Measurements from ENCODE around the gene SCMH1.

The SCMH1 gene

DNA sequence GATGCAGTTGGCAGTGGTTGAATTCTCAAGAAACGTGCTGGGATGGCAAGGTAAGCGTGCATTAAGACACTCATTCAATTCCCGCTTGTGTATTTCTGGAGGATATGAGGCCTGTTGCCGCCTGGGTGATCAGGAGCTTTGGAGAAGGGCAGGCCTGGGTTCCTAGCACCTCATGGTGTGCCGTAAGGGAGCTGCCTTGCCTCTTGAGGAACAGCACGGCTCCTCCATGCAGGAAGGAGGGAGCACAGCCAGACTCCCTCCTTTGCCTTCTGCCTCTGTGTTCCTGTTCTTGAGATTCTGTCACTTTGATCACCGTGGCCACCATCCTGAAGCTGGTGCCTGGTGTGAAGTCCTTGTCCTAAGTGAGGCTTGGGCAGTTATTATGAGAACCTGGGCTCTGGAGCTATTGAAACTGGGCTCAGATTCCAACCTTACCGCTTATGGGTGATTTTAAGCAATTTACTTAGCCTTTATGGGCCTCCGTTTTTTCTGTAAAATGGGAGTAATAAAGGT lies 238.9 kb downstream of the SCMH1 start:
- no peak overlapping the region for H3K9ac ChIP-seq (ENCODE audit: low read length)
- H3K4me3 ChIP-seq (ENCODE audit: insufficient read depth, low read length, poor library complexity, severe bottlenecking), result no peak overlapping the region
- no peaks in the 10 kb centered on the region; the same call in 1 of the 2 replicates for H4K20me1 ChIP-seq (ENCODE audit: low read depth, low read length)
- no peaks in the 10 kb centered on the region for H3K27me3 ChIP-seq (ENCODE audit: low read length)
- no peaks in the 10 kb centered on the region for H3K9me3 ChIP-seq (ENCODE audit: insufficient read depth, low read length)
- TF ChIP-seq EZH2phosphoT487 (conservative IDR thresholded peaks at IDR 0.05; ENCODE audit: low read length), result no peak
- TF ChIP-seq, protein P1, sequence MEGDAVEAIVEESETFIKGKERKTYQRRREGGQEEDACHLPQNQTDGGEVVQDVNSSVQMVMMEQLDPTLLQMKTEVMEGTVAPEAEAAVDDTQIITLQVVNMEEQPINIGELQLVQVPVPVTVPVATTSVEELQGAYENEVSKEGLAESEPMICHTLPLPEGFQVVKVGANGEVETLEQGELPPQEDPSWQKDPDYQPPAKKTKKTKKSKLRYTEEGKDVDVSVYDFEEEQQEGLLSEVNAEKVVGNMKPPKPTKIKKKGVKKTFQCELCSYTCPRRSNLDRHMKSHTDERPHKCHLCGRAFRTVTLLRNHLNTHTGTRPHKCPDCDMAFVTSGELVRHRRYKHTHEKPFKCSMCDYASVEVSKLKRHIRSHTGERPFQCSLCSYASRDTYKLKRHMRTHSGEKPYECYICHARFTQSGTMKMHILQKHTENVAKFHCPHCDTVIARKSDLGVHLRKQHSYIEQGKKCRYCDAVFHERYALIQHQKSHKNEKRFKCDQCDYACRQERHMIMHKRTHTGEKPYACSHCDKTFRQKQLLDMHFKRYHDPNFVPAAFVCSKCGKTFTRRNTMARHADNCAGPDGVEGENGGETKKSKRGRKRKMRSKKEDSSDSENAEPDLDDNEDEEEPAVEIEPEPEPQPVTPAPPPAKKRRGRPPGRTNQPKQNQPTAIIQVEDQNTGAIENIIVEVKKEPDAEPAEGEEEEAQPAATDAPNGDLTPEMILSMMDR (IDR thresholded peaks at IDR 0.05; ENCODE audit: insufficient read depth, low read length, poor library complexity, severe bottlenecking), result no peak
- H3K4me2 ChIP-seq (ENCODE audit: low read depth, low read length, poor library complexity, severe bottlenecking), result no peak overlapping the region
- peaks cover 6% of the 10 kb centered on the region; the same call in 1 of the 2 replicates for H3K79me2 ChIP-seq (ENCODE audit: insufficient read depth, low read length)
- peaks cover 22% of the 10 kb centered on the region for H3F3A ChIP-seq (ENCODE audit: insufficient read depth)
- peaks cover 45% of the 10 kb centered on the region for H3K36me3 ChIP-seq (ENCODE audit: low read length)
- no peak overlapping the region for H2AFZ ChIP-seq (ENCODE audit: low read depth, low read length, severe bottlenecking)
- peak overlapping the region; percentile 18; the same call in 1 of the 2 replicates for H3K27ac ChIP-seq (ENCODE audit: low read depth, low read length)
- H3K9me2 ChIP-seq (replicated peaks; ENCODE audit: insufficient read depth, low read length), result no peaks in the 10 kb centered on the region

DNA sequence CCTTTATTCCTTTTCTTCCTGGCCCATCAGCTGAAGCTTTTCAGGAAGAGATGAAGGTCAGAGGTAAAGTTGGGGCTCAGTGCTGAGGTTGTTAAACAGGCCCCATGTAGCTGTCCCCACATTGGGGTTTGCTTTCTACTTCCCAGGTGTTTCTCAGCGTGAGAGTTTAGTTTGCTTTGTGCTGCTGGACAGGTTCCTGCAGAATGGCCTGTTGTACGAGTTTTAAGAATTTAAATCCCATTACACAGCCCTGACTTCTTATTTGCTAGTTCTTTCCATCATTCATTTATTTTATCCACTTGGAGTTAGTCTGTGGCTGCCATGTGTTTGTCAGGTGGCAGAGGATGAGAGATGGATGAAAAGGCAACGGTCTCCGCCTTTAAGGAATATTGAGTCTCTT lies 243.4 kb downstream of the SCMH1 start:
- no peaks in the 10 kb centered on the region for H3K27me3 ChIP-seq (ENCODE audit: low read length)
- H3K36me3 ChIP-seq (ENCODE audit: low read length), result peaks cover 63% of the 10 kb centered on the region
- H3K4me2 ChIP-seq (ENCODE audit: low read depth, low read length, poor library complexity, severe bottlenecking), result no peak overlapping the region
- no peaks in the 10 kb centered on the region for H3K9me3 ChIP-seq (ENCODE audit: insufficient read depth, low read length)
- H3K9ac ChIP-seq (ENCODE audit: low read length), result no peak overlapping the region
- H3K9me2 ChIP-seq (replicated peaks; ENCODE audit: insufficient read depth, low read length), result no peaks in the 10 kb centered on the region
- H3F3A ChIP-seq (ENCODE audit: insufficient read depth), result peaks cover 22% of the 10 kb centered on the region
- TF ChIP-seq, protein P1 (IDR thresholded peaks at IDR 0.05; ENCODE audit: insufficient read depth, low read length, poor library complexity, severe bottlenecking), result no peak
- TF ChIP-seq EZH2phosphoT487 (conservative IDR thresholded peaks at IDR 0.05; ENCODE audit: low read length), result no peak
- no peak overlapping the region for H3K4me3 ChIP-seq (ENCODE audit: insufficient read depth, low read length, poor library complexity, severe bottlenecking)
- no peak overlapping the region for H2AFZ ChIP-seq (ENCODE audit: low read depth, low read length, severe bottlenecking)
- H3K79me2 ChIP-seq (ENCODE audit: insufficient read depth, low read length), result peaks cover 18% of the 10 kb centered on the region
- no peak overlapping the region for H3K27ac ChIP-seq (ENCODE audit: low read depth, low read length)
- H4K20me1 ChIP-seq (ENCODE audit: low read depth, low read length), result no peaks in the 10 kb centered on the region; the same call in none of the 2 replicates

DNA sequence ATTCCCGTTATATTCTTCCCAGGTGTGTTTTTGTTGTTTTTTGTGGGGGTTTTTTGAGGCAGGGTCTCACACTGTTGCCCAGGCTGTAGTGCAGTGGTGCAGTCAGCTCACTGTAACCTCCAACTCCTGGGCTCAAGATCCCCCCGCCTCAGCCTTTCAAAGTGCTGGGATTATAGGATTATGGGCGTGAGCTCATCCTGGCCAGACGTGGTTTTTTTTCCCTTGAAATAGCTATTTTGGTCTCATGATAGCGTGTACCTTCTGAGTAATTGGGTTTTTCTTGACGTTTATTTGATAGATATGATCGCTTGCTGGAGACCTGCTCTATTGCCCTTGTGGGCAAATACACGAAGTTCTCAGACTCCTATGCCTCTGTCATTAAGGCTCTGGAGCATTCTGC lies 245.0 kb downstream of the SCMH1 start:
- Histone ChIP-seq H3K9ac (ENCODE audit: low read length) (no peak overlapping the region), H3K4me2 (ENCODE audit: low read depth, low read length, poor library complexity, severe bottlenecking) (no peak overlapping the region), H3K36me3 (ENCODE audit: low read length) (peaks cover 58% of the 10 kb centered on the region), H3K79me2 (ENCODE audit: insufficient read depth, low read length) (peaks cover 18% of the 10 kb centered on the region), H3K27me3 (ENCODE audit: low read length) (no peaks in the 10 kb centered on the region), H3K9me3 (ENCODE audit: insufficient read depth, low read length) (no peaks in the 10 kb centered on the region), H3K9me2 (replicated peaks; ENCODE audit: insufficient read depth, low read length) (no peaks in the 10 kb centered on the region), H3K27ac (ENCODE audit: low read depth, low read length) (no peak overlapping the region), H3F3A (ENCODE audit: insufficient read depth) (peaks cover 9% of the 10 kb centered on the region; the same call in 1 of the 2 replicates), H4K20me1 (ENCODE audit: low read depth, low read length) (no peaks in the 10 kb centered on the region; the same call in none of the 2 replicates), H3K4me3 (ENCODE audit: insufficient read depth, low read length, poor library complexity, severe bottlenecking) (no peak overlapping the region), H2AFZ (ENCODE audit: low read depth, low read length, severe bottlenecking) (no peak overlapping the region)
- TF ChIP-seq, protein P1 (IDR thresholded peaks at IDR 0.05; ENCODE audit: insufficient read depth, low read length, poor library complexity, severe bottlenecking), result no peak
- no peak for TF ChIP-seq EZH2phosphoT487 (conservative IDR thresholded peaks at IDR 0.05; ENCODE audit: low read length)
